Measurements from ENCODE around the gene GRIK5.

GRIK5 gene

GRCh38 chr19:42024622-42025111, 45.3 kb downstream of the GRIK5 start:
- no peak for DNase-seq (ENCODE audit: low read depth)
- TF ChIP-seq, protein P1, sequence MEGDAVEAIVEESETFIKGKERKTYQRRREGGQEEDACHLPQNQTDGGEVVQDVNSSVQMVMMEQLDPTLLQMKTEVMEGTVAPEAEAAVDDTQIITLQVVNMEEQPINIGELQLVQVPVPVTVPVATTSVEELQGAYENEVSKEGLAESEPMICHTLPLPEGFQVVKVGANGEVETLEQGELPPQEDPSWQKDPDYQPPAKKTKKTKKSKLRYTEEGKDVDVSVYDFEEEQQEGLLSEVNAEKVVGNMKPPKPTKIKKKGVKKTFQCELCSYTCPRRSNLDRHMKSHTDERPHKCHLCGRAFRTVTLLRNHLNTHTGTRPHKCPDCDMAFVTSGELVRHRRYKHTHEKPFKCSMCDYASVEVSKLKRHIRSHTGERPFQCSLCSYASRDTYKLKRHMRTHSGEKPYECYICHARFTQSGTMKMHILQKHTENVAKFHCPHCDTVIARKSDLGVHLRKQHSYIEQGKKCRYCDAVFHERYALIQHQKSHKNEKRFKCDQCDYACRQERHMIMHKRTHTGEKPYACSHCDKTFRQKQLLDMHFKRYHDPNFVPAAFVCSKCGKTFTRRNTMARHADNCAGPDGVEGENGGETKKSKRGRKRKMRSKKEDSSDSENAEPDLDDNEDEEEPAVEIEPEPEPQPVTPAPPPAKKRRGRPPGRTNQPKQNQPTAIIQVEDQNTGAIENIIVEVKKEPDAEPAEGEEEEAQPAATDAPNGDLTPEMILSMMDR (IDR thresholded peaks at IDR 0.05; ENCODE audit: low read depth, low read length) = no peak
- TF ChIP-seq POLR2A (IDR thresholded peaks at IDR 0.05; ENCODE audit: extremely low read depth, insufficient read length) (no peak), MYC (IDR thresholded peaks at IDR 0.05; ENCODE audit: low read depth, low read length) (no peak), MAX (IDR thresholded peaks at IDR 0.05; ENCODE audit: low read depth, low read length) (no peak)
- H3K4me3 ChIP-seq (ENCODE audit: low read depth, low read length) = no peak overlapping the region

DNA sequence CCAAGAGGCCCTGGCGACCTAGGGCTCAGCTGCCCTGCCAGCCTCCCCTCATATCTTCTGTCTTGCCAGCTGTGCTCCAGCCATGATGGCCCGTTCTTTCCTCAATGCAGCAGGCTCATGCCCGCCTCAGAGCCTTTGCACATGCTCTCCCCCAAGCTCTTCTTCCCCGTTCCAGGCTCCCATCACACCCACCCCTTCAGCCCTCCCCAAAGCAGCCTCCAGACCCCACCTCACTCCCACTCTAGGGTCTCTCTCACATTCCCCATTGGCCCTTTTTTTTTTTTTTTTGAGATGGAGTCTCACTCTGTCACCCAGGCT, 46.1 kb downstream of the GRIK5 start:
- DNase-seq (ENCODE audit: low read depth) = no peak
- TF ChIP-seq MAX (IDR thresholded peaks at IDR 0.05; ENCODE audit: low read depth, low read length) (no peak), POLR2A (IDR thresholded peaks at IDR 0.05; ENCODE audit: extremely low read depth, insufficient read length) (no peak), MYC (IDR thresholded peaks at IDR 0.05; ENCODE audit: low read depth, low read length) (no peak)
- TF ChIP-seq, protein P1 (IDR thresholded peaks at IDR 0.05; ENCODE audit: low read depth, low read length) = no peak

DNA sequence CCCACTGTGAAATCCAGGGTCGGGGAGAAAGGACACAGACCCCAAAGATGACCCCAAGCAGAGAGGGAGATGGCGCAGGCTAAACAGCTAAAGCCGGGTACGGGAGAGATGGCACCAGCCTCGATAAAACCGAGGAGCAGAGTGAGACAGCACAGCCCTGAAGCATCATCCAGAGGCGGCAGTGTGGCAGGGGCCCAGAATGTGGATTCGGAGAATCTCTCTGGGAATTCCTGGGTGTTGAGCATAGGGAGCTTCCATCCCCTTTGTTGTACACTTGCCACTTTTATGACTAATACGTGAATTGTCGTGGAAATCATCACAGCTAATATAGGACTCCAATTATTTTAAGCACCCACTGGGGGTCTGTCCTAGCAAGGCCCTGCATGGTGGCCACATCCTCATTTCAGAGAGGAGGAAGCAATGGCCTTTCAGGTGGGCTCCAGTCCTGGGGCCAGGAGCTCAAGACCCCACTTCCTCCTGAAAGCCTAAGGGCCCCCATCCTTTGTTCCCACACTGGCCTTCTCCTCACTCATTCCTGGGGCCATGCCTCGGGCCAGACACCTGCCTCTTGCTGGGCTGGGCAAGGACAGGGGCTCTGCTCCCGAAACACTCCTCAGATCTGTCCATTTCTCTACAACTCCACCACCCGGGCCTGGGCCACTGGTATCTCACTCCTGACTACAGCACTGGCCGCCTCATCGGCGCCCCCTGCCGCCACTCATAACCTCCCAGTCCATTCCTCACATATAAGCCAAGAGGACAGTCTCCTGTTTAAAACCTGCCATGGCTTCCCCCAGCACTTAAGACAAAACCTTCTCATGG, 46.7 kb downstream of the GRIK5 start:
- no peak for TF ChIP-seq MYC (IDR thresholded peaks at IDR 0.05; ENCODE audit: low read depth, low read length)
- TF ChIP-seq, protein P1 (IDR thresholded peaks at IDR 0.05; ENCODE audit: low read depth, low read length) = peak; percentile 58
- no peak for TF ChIP-seq POLR2A (IDR thresholded peaks at IDR 0.05; ENCODE audit: extremely low read depth, insufficient read length)
- no peak for TF ChIP-seq MAX (IDR thresholded peaks at IDR 0.05; ENCODE audit: low read depth, low read length)
- H3K4me3 ChIP-seq (ENCODE audit: low read depth, low read length) = no peak overlapping the region
- DNase-seq (ENCODE audit: low read depth) = peak; percentile 48

More for the DNA sequence above, 46.1 kb downstream of the GRIK5 start:
- no peak overlapping the region for H3K4me3 ChIP-seq (ENCODE audit: low read depth, low read length)

- DNase-seq (ENCODE audit: low read depth) = no peak
- TF ChIP-seq MAX (IDR thresholded peaks at IDR 0.05; ENCODE audit: low read depth, low read length) (no peak), MYC (IDR thresholded peaks at IDR 0.05; ENCODE audit: low read depth, low read length) (no peak), POLR2A (IDR thresholded peaks at IDR 0.05; ENCODE audit: extremely low read depth, insufficient read length) (no peak)
- TF ChIP-seq, protein P1 (IDR thresholded peaks at IDR 0.05; ENCODE audit: low read depth, low read length) = no peak
- no peak overlapping the region for H3K4me3 ChIP-seq (ENCODE audit: low read depth, low read length)
Observed at GRCh38 chr19:42022616-42023015, 47.4 kb downstream of the GRIK5 start.

DNA sequence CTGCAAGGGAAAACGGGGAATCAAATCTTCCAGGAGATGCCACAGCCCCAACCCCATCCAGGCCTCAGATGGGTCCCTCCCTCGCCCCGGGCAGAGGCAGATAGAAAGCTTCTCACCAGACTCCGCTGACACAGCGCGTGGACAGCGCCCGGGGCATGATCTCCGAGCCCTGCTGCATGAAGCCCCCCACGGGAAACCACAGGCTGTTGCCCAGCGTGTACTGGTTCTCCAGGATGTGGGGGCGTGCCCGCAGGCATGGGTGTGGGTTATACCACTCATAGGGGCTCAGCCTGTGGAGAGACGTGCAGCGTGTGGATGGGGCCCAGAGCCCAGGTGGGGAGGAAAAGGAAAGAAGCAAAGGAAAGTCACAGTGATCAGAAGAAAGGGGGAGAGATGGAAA, 48.8 kb downstream of the GRIK5 start:
- no peak for TF ChIP-seq MYC (IDR thresholded peaks at IDR 0.05; ENCODE audit: low read depth, low read length)
- no peak for TF ChIP-seq POLR2A (IDR thresholded peaks at IDR 0.05; ENCODE audit: extremely low read depth, insufficient read length)
- TF ChIP-seq MAX (IDR thresholded peaks at IDR 0.05; ENCODE audit: low read depth, low read length) = no peak
- TF ChIP-seq, protein P1 (IDR thresholded peaks at IDR 0.05; ENCODE audit: low read depth, low read length) = no peak
- no peak for DNase-seq (ENCODE audit: low read depth)
- no peak overlapping the region for H3K4me3 ChIP-seq (ENCODE audit: low read depth, low read length)

All from NB4 (cell line).